ENCODE results near the gene BET1L. TPM values are rescaled to one million over a fixed set of nuclear protein-coding genes. Genes with fewer than 3 reads are reported as not detected.
A peak's percentile ranks its signal among the peaks of the same experiment; 100 is the strongest.

BET1L gene
- total RNA-seq, 1 donor from 2014 or later = 47.0 TPM

DNA sequence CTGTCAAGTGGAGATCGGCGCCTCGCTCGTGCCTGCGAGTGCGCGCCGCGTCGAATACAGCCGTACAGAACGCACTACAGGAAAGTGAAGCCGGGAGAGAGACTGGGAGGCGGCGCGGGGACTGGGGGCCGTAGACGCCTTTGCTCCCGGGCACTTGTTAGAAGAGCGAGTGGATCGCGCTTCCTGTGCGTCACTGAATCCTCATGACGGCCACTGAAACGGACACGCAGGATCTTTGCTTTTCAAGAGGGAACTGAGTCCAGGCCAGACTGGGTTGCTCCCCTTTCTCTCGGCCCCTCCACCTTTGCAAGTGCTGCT, 623 bp upstream of the BET1L start:
- H3K27me3 Mint-ChIP-seq = no peaks in the 10 kb centered on the region
- CTCF ChIA-PET = interaction anchor here (1.0 to 1.7 kb wide), 3 partner anchors 22 to 240 kb away, joined by 3 to 7 read pairs (median 3); no protein-coding TSS in a partner anchor
- peaks cover 42% of the 10 kb centered on the region for H3K4me1 Mint-ChIP-seq
- H3K4me3 Mint-ChIP-seq = peak overlapping the region; percentile 97
- H3K9me3 Mint-ChIP-seq = no peaks in the 10 kb centered on the region
- intact Hi-C loops (cut with micrococcal nuclease) = loop anchor here (1.0 to 2.0 kb wide), 8 partner anchors 28 to 601 kb away; partner anchors contain the start of genes LRRC56, PSMD13, RPLP2 and SIRT3
- POLR2A ChIA-PET = interaction anchor here (0.6 to 3.5 kb wide), 29 partner anchors 8 to 703 kb away, joined by 3 to 55 read pairs (median 6); partner anchors contain the start of genes CHID1, HRAS, IFITM2 and LRRC56
- TF ChIP-seq, protein P1, sequence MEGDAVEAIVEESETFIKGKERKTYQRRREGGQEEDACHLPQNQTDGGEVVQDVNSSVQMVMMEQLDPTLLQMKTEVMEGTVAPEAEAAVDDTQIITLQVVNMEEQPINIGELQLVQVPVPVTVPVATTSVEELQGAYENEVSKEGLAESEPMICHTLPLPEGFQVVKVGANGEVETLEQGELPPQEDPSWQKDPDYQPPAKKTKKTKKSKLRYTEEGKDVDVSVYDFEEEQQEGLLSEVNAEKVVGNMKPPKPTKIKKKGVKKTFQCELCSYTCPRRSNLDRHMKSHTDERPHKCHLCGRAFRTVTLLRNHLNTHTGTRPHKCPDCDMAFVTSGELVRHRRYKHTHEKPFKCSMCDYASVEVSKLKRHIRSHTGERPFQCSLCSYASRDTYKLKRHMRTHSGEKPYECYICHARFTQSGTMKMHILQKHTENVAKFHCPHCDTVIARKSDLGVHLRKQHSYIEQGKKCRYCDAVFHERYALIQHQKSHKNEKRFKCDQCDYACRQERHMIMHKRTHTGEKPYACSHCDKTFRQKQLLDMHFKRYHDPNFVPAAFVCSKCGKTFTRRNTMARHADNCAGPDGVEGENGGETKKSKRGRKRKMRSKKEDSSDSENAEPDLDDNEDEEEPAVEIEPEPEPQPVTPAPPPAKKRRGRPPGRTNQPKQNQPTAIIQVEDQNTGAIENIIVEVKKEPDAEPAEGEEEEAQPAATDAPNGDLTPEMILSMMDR (IDR thresholded peaks at IDR 0.05) = no peak
- ATAC-seq (ENCODE audit: low read depth) (peak; percentile 12), DNase-seq (no peak)
- H3K36me3 Mint-ChIP-seq (ENCODE audit: low read depth) = peaks cover 71% of the 10 kb centered on the region
- H3K27ac Mint-ChIP-seq = peak overlapping the region; percentile 99

DNA sequence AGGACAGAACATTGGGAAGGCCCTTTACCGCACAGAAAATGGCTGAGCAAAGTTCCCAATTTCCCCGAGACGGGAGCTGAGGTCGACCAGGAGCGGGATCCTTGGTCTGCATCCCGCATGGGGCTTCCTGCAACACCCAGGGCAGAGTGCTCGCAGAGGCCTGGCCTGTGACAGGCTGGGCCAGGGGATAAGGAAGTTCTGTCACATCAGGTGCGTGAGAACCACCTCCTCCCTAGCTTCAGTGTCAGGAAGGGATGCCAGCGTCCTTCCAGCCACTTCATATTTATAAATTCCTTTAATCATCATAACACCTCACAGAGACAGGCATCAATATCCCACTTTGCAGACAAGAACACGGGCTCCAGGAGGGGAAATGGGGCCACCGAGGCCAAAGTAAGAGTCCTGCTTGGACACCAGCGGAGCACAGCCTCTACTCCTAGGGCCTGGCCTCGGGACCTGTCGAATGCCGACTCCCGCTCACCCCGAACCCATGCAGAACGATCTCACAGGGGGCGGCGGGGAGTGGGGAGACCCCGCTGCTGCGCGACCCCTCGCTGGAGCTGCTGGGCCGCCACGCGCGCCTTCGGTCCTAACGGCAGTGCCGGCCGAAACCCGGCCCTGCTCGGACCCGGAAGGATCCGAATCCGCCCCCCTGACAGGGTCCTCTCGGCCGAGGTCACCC, 532 bp downstream of the BET1L start:
- Mint-ChIP-seq H3K36me3 (ENCODE audit: low read depth) (peaks cover 66% of the 10 kb centered on the region), H3K9me3 (no peaks in the 10 kb centered on the region), H3K27ac (peak overlapping the region; percentile 99), H3K4me3 (peak overlapping the region; percentile 97), H3K27me3 (no peaks in the 10 kb centered on the region), H3K4me1 (peaks cover 52% of the 10 kb centered on the region)
- no peak for ATAC-seq (ENCODE audit: low read depth)
- intact Hi-C loops (cut with micrococcal nuclease) = loop anchor here (1.0 to 2.0 kb wide), 8 partner anchors 30 to 603 kb away; partner anchors contain the start of genes LRRC56, PSMD13, RPLP2 and SIRT3
- ChIA-PET CTCF (interaction anchor here (1.0 to 1.7 kb wide), 2 partner anchors 23 to 44 kb away, joined by 3 to 7 read pairs; no protein-coding TSS in a partner anchor), POLR2A (interaction anchor here (0.8 to 3.5 kb wide), 30 partner anchors 9 to 704 kb away, joined by 3 to 55 read pairs (median 8); partner anchors contain the start of genes CHID1, HRAS, IFITM2 and LRRC56)
- peak; percentile 16 for DNase-seq
- TF ChIP-seq, protein P1 (IDR thresholded peaks at IDR 0.05) = no peak

DNA sequence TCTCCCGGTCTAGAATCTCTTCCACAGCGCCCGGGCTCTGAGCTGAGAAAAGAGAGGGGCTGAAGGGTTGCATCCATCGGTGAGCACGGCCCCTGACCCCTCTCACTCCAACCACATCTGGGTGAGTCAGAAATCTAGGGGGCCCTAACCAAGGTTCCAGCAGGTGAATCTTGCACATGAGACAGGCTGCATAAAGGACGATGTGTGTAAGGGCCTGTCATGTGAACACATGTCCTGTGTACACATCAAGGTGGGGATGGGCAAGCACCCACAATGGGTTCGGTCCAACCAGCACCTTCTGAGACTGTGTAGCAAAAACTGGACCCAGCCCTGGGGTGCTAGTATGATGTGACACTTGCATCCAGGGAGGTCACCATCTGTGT, 1.2 kb downstream of the BET1L start:
- POLR2A ChIA-PET = interaction anchor here (0.5 to 3.5 kb wide), 9 partner anchors 29 to 490 kb away, joined by 5 to 55 read pairs (median 18); partner anchors contain the start of genes IFITM2, PSMD13, RNH1 and SIRT3
- Mint-ChIP-seq H3K4me1 (peaks cover 53% of the 10 kb centered on the region), H3K27ac (peak overlapping the region; percentile 99), H3K9me3 (no peaks in the 10 kb centered on the region), H3K36me3 (ENCODE audit: low read depth) (peaks cover 62% of the 10 kb centered on the region), H3K4me3 (peak overlapping the region; percentile 97), H3K27me3 (no peaks in the 10 kb centered on the region)
- CTCF ChIA-PET = no interaction called here
- TF ChIP-seq, protein P1 (IDR thresholded peaks at IDR 0.05) = no peak
- ATAC-seq (ENCODE audit: low read depth) (no peak), DNase-seq (peak; percentile 13)
- intact Hi-C loops (cut with micrococcal nuclease) = loop anchor here (2.0 kb wide), 1 partner anchor 103 kb away; no protein-coding TSS in a partner anchor

DNA sequence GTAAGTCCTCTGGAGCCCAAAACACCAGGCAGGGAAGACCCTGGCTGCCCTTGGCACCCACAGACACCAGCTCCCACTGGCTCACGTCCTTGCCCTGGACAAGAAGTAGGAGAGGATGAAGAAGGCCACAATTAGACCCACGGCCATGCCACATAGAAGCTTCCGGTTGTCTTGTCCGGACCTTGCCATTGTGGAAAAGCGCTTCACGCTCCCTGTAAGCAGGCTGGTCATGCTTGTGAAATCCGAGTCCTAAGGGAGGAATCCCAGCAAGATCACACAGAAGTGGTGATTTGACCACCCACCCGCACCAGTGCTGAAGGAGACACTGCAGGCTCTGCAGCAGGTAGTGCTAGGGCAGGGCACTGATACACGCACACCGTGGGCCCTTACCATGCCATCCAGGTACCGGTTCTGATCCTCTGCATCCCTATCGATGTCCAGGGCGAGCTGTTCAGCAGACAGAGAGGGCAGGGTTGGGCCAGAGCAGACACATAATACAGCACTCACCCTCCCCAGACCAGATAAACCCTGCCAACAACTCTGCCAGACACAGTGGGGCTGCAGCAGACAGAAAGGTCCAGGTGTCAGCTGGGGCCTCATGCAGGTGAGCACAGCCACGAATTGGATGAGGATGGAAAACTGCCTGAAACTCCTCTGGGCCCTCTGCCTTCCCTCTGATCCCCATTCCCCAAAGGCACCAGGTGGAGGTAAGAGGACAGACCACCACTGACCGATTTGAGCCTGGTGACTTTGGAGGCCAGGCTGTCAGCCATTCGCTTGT, 1.8 kb downstream of the BET1L start:
- H3K4me1 Mint-ChIP-seq = peaks cover 53% of the 10 kb centered on the region
- ChIA-PET POLR2A (interaction anchor here (0.5 to 3.0 kb wide), 3 partner anchors 32 to 150 kb away, joined by 6 to 55 read pairs (median 26); partner anchors contain the start of genes PSMD13 and SIRT3), CTCF (no interaction called here)
- peaks cover 60% of the 10 kb centered on the region for H3K36me3 Mint-ChIP-seq (ENCODE audit: low read depth)
- peak overlapping the region; percentile 97 for H3K4me3 Mint-ChIP-seq
- no peaks in the 10 kb centered on the region for H3K27me3 Mint-ChIP-seq
- ATAC-seq (ENCODE audit: low read depth) = no peak
- TF ChIP-seq, protein P1 (IDR thresholded peaks at IDR 0.05) = no peak
- H3K27ac Mint-ChIP-seq = no peak overlapping the region
- intact Hi-C loops (cut with micrococcal nuclease) = loop anchor here (2.0 kb wide), 1 partner anchor 103 kb away; no protein-coding TSS in a partner anchor
- DNase-seq = peak; percentile 8
- H3K9me3 Mint-ChIP-seq = no peaks in the 10 kb centered on the region

Data from activated B cell treated with CpG ODN at 0.5 μM for 24 hours (primary cell).